GM18520 (cell line): ENCODE results near the gene RASSF7.
"Not testable (repeated sequence)": the region's sequence is repeated elsewhere in the genome, so short reads cannot be mapped to it uniquely, and the experiment has no call there.

Experiments used
- ATAC-seq: cut with Tn5 transposase; IDR thresholded peaks from one replicate; pipeline ENCODE4 v1.9.1; 2021; ENCODE audit not compliant: unreplicated experiment

Gene RASSF7

GRCh38 chr11:560305-561147 is at the start of gene RASSF7, which contains the start of gene LMNTD2:
TSS of gene RASSF7 (plus strand) at chr11:560970. CDS start at chr11:561769, 799 bp downstream.
TSS of gene LMNTD2 (minus strand) at chr11:560738. CDS start at chr11:560716, 22 bp downstream.
- ATAC-seq: peak; percentile 55

GRCh38 chr11:512761-513595 is 47.8 kb upstream of the RASSF7 start:
- no peak for ATAC-seq

GRCh38 chr11:514606-515005 is 46.2 kb upstream of the RASSF7 start:
- no peak for ATAC-seq

- ATAC-seq: no peak
Measured at GRCh38 chr11:515131-515530, 45.6 kb upstream of the RASSF7 start.

- ATAC-seq: no peak
Measured at GRCh38 chr11:516400-516799, 44.4 kb upstream of the RASSF7 start.

GRCh38 chr11:516918-517685 is 43.7 kb upstream of the RASSF7 start:
- not testable (repeated sequence) for ATAC-seq

GRCh38 chr11:518463-519202 is 42.1 kb upstream of the RASSF7 start:
- ATAC-seq: peak; percentile 46

- no peak for ATAC-seq
Measured at GRCh38 chr11:520428-521176, 40.2 kb upstream of the RASSF7 start.

GRCh38 chr11:521177-521688 is 39.5 kb upstream of the RASSF7 start:
- ATAC-seq: no peak

GRCh38 chr11:526192-526591 is 34.6 kb upstream of the RASSF7 start:
- no peak for ATAC-seq

- no peak for ATAC-seq
Measured at GRCh38 chr11:528166-528814, 32.5 kb upstream of the RASSF7 start.

- no peak for ATAC-seq
Measured at GRCh38 chr11:528815-529727, 31.7 kb upstream of the RASSF7 start.

GRCh38 chr11:529728-530411 is 30.9 kb upstream of the RASSF7 start:
- ATAC-seq: no peak

- no peak for ATAC-seq
Measured at GRCh38 chr11:530960-531831, 29.6 kb upstream of the RASSF7 start.

- no peak for ATAC-seq
Measured at GRCh38 chr11:531919-532526, 28.7 kb upstream of the RASSF7 start.

GRCh38 chr11:532527-532985 is 28.2 kb upstream of the RASSF7 start:
- no peak for ATAC-seq
